Cardiac fibroblast (primary cell): ENCODE measurements around the gene SERPINF2.
A peak's percentile ranks its signal among the peaks of the same experiment; 100 is the strongest.
"Not testable (repeated sequence)": the region's sequence is repeated elsewhere in the genome, so short reads cannot be mapped to it uniquely, and the experiment has no call there.

Experiments used
- DNase-seq, 2 donors: peaks; one replicate each; pipeline versions ENCODE4 v3.0.0 to v3.0.0-alpha.2; 2010; ENCODE audit warnings: low read depth in 2 of 2
- H3K4me3 ChIP-seq, 2 donors: replicated peaks in 1 of 2; 1 replicate in 1 of 2; 2 replicates in 1 of 2; pipeline ENCODE4 v1.5.1; 2011; ENCODE audit warnings: low read depth in 2 of 2, low read length in 2 of 2, mild to moderate bottlenecking in 2 of 2, moderate library complexity in 1 of 2
- TF ChIP-seq, protein P1 (sequence below): IDR thresholded peaks from one replicate; pipeline ENCODE4 v1.5.1; 2011; ENCODE audit warnings: low read depth, mild to moderate bottlenecking, low read length, inconsistent platforms

Gene SERPINF2

GRCh38 chr17:1793447-1793806 is 50.8 kb downstream of the SERPINF2 start:
- TF ChIP-seq, protein P1, sequence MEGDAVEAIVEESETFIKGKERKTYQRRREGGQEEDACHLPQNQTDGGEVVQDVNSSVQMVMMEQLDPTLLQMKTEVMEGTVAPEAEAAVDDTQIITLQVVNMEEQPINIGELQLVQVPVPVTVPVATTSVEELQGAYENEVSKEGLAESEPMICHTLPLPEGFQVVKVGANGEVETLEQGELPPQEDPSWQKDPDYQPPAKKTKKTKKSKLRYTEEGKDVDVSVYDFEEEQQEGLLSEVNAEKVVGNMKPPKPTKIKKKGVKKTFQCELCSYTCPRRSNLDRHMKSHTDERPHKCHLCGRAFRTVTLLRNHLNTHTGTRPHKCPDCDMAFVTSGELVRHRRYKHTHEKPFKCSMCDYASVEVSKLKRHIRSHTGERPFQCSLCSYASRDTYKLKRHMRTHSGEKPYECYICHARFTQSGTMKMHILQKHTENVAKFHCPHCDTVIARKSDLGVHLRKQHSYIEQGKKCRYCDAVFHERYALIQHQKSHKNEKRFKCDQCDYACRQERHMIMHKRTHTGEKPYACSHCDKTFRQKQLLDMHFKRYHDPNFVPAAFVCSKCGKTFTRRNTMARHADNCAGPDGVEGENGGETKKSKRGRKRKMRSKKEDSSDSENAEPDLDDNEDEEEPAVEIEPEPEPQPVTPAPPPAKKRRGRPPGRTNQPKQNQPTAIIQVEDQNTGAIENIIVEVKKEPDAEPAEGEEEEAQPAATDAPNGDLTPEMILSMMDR, result no peak
- peak in 1 of 2 donors; percentile 11 for DNase-seq
- no peak overlapping the region for H3K4me3 ChIP-seq

- TF ChIP-seq, protein P1, result no peak
- peak in 1 of 2 donors; percentile 54 for DNase-seq
- H3K4me3 ChIP-seq, result no peak overlapping the region
Measured at GRCh38 chr17:1796800-1797199, 54.1 kb downstream of the SERPINF2 start.

- TF ChIP-seq, protein P1, result no peak
- no peak overlapping the region for H3K4me3 ChIP-seq
- no peak for DNase-seq
Measured at GRCh38 chr17:1797323-1797722, 54.7 kb downstream of the SERPINF2 start.

DNA sequence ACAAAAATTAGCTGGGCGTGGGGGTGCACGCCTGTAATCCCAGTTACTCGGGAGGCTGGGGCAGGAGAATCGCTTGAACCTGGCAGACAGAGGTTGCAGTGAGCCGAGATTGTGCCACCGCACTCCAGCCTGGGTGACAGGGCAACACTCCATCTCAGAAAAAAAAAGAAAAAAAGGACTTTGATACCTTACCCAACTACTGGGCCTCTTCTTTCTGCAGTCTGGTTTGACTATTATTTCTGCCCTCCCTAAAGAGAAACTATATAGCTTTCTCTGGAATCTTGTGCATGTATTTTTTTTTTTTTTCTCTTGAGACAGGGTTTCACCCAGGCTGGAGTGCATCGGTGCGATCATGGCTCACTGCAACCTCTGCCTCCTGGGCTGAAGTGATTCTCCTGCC is 55.2 kb downstream of the SERPINF2 start:
- not testable (repeated sequence) for DNase-seq, H3K4me3 ChIP-seq

DNA sequence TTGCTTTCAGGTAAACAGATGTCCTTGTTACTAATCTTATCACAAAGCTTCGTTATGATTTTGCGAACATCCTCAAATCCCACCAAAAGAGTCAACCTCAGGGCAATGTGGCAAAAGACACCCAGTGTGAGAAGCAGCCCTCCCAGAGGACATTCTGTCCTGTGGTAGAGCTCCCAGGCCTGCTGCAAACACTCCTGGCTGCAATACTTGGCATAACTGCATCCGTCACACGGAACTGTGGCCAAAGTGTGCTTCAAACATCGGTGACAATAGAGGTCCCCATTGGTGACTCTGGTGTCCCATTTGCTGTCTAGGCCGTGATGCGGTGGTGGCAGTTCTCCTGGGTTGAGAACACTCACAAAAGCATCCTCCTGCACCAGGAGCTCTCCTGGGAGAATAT is 57.6 kb downstream of the SERPINF2 start:
- no peak overlapping the region for H3K4me3 ChIP-seq
- no peak for DNase-seq
- TF ChIP-seq, protein P1, result no peak

DNA sequence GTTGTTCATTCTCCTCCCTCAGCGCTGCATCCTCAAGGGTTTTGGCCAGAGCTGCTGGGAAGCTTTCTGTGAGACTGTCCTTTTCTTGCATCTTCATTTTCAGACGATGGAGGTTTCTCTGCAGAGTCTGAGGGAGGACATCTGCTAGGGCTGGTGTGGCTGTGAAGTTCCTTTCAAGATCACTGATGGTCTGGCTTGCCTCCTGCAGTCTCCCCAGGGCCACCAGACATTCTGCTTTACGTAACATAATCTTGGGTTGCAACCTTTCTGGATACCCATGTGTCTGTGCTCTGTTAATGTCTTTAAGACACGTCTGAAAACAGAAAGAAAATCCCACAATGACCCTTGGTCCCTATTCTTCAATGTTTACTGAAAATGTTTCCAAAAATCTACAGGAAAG is 58.0 kb downstream of the SERPINF2 start:
- no peak overlapping the region for H3K4me3 ChIP-seq
- TF ChIP-seq, protein P1, result no peak
- DNase-seq, result no peak

GRCh38 chr17:1802429-1802828 is 59.8 kb downstream of the SERPINF2 start:
- no peak overlapping the region for H3K4me3 ChIP-seq
- TF ChIP-seq, protein P1, result no peak

GRCh38 chr17:1803280-1803679 is 60.6 kb downstream of the SERPINF2 start:
- H3K4me3 ChIP-seq, result no peak overlapping the region
- TF ChIP-seq, protein P1, result no peak
- DNase-seq, result no peak

More at GRCh38 chr17:1802429-1802828, 59.8 kb downstream of the SERPINF2 start:
- no peak for DNase-seq
